Naive thymus-derived CD4-positive, alpha-beta T cell (primary cell): ENCODE data around the gene RAET1E. TPM values are rescaled to one million over a fixed set of nuclear protein-coding genes. Genes with fewer than 3 reads are reported as not detected.
"Not testable (repeated sequence)": the region's sequence is repeated elsewhere in the genome, so short reads cannot be mapped to it uniquely, and the experiment has no call there.

ENCODE experiments used
- ATAC-seq: fragments of 150-1000 bp; cut with Tn5 transposase; 2 replicates; pipeline ENCODE4 v1.10.0; 2021; ENCODE audit warnings: mild to moderate bottlenecking, moderate library complexity
- CTCF ChIA-PET: fragments of 350-600 bp; sonication (Branson Sonifier 250); formaldehyde crosslinking; loops from one replicate; lab custom pipeline; 2021; ENCODE audit warnings: antibody characterized with exemption; lab: Charles Lee
- POLR2A ChIA-PET: fragments of 350-600 bp; sonication (Branson Sonifier 250); formaldehyde crosslinking; loops from one replicate; lab custom pipeline; 2021; ENCODE audit warnings: antibody characterized with exemption, inconsistent platforms; lab: Charles Lee
- DNase-seq, 9 donors: peaks; one replicate each; pipeline versions ENCODE4 v3.0.0 to v3.0.0-alpha.2; 2020 to 2022; ENCODE audit warnings: mixed read lengths in 1 of 9
- H3K27ac ChIP-seq: one replicate; pipeline ENCODE4 v1.7.0; 2013; ENCODE audit warnings: mild to moderate bottlenecking, low read depth, low read length, moderate library complexity
- H3K27me3 ChIP-seq, 2 donors: one replicate each; pipeline ENCODE4 v1.7.0; 2013; ENCODE audit warnings: low read length in 2 of 2, mild to moderate bottlenecking in 2 of 2, moderate library complexity in 2 of 2; ENCODE audit not compliant: control insufficient read depth in 2 of 2, insufficient read depth in 2 of 2
- H3K36me3 ChIP-seq, 3 experiments: 1 replicate in 2 of 3; 2 replicates in 1 of 3; pipeline ENCODE4 v1.7.0; 2013; ENCODE audit warnings: low read length in 3 of 3, mild to moderate bottlenecking in 3 of 3, moderate library complexity in 1 of 3; ENCODE audit not compliant: insufficient read depth in 3 of 3, control insufficient read depth in 2 of 3
- H3K4me1 ChIP-seq, 2 donors: one replicate each; pipeline ENCODE4 v1.7.0; 2013; ENCODE audit warnings: low read length in 2 of 2, mild to moderate bottlenecking in 2 of 2, moderate library complexity in 1 of 2; ENCODE audit not compliant: control insufficient read depth in 2 of 2, insufficient read depth in 2 of 2
- H3K4me3 ChIP-seq: 2 replicates; pipeline ENCODE4 v1.7.0; 2013; ENCODE audit warnings: mild to moderate bottlenecking, low read length
- H3K9me3 ChIP-seq, 3 experiments: 1 replicate in 2 of 3; 2 replicates in 1 of 3; pipeline ENCODE4 v1.7.0; 2013; ENCODE audit warnings: low read length in 3 of 3; ENCODE audit not compliant: control insufficient read depth in 2 of 3
- H3K27ac Mint-ChIP-seq, 9 donors: one replicate each; pipeline ENCODE4 v1.8.0; 2020 to 2022; ENCODE audit warnings: mixed read lengths in 9 of 9, mild to moderate bottlenecking in 8 of 9, moderate library complexity in 5 of 9, inconsistent platforms in 2 of 9
- H3K27me3 Mint-ChIP-seq, 5 donors: one replicate each; pipeline ENCODE4 v1.8.0; 2021 to 2022; ENCODE audit warnings: mixed read lengths in 5 of 5, mild to moderate bottlenecking in 1 of 5
- H3K36me3 Mint-ChIP-seq, 5 donors: one replicate each; pipeline ENCODE4 v1.8.0; 2020 to 2022; ENCODE audit warnings: mixed read lengths in 5 of 5, mild to moderate bottlenecking in 3 of 5, inconsistent platforms in 1 of 5
- H3K4me1 Mint-ChIP-seq, 7 donors: one replicate each; pipeline ENCODE4 v1.8.0; 2020 to 2022; ENCODE audit warnings: mixed read lengths in 7 of 7, mild to moderate bottlenecking in 3 of 7, inconsistent platforms in 1 of 7
- H3K4me3 Mint-ChIP-seq, 10 donors: one replicate each; pipeline ENCODE4 v1.8.0; 2020 to 2022; ENCODE audit warnings: mild to moderate bottlenecking in 10 of 10, mixed read lengths in 10 of 10, moderate library complexity in 6 of 10, inconsistent platforms in 2 of 10
- H3K9me3 Mint-ChIP-seq, 11 donors: one replicate each; pipeline ENCODE4 v1.8.0; 2020 to 2022; ENCODE audit warnings: mixed read lengths in 11 of 11, mild to moderate bottlenecking in 4 of 11, inconsistent platforms in 1 of 11, moderate library complexity in 1 of 11
- intact Hi-C, 2 donors: fragments of 100-400 bp; cut with micrococcal nuclease; formaldehyde crosslinking; loops; one replicate each; pipeline ENCODE4 v1.15.1; 2023
- polyA plus RNA-seq, 2 donors: library from polyadenylated mRNA; unstranded; fragments of 300-500 nt; fragmentation: Illumina TruSeq; gene quantifications; one replicate each; pipeline ENCODE4 v1.2.3, GENCODE V29; 2021
- total RNA-seq, 6 experiments: library from RNA in 5 of 6; stranded (reverse) in 5 of 6; gene quantifications; 1 replicate in 5 of 6; 2 replicates in 1 of 6; pipeline ENCODE4 v1.2.3 and lab custom pipeline; 2021 to 2026

Gene RAET1E
- total and polyA plus RNA-seq, 7 experiments from 2014 or later: not detected

DNA sequence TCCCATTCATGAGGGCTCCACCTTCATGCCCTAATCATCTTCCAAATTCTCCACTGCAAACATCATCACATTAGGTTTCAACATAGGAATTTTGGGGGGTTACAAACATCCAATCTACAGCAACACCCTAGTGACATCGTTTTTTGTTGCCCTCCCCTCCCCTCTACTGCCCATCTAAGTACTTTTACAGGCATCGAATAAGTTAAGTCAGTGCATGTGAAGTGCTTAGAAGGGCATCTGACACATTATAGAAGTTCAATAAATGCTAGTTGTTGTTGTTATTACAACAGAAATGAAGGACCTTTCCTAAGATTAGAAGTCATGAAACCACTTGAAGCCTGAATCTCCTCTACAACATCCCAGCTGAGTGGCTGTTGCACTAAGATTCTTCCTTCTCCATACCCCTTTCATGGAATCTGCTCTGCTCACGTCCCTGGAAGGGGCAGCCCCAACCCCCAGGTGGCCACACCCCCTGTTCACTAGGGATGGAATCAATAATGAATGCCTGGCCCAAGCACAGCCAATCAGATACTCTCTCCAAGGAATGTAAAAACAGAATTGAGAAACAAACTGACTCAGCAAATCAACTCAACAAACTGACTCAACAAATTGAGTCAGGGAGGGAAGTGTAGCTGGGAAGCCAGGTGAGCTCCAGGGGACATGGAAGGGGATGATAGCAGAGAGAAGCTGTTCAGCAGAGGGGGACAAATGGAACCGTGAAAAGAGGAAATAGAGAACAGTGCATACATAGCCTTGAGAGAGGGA lies 29.9 kb downstream of the RAET1E start:
- Histone ChIP-seq H3K4me1 (peaks cover 1 to 6% of the 10 kb centered on the region in 2 donors), H3K36me3 (no peaks in the 10 kb centered on the region), H3K27ac (no peak overlapping the region), H3K9me3 (no peaks in the 10 kb centered on the region), H3K4me3 (no peak overlapping the region), H3K27me3 (no peaks in the 10 kb centered on the region)
- peaks cover 0 to 4% (median 0%) of the 10 kb centered on the region in 11 donors for H3K9me3 Mint-ChIP-seq
- CTCF ChIA-PET: interaction anchor here (2.5 kb wide), 1 partner anchor 36 kb away, joined by 8 read pairs; no protein-coding TSS in a partner anchor
- H3K36me3 Mint-ChIP-seq: no peaks in the 10 kb centered on the region
- POLR2A ChIA-PET: no interaction called here
- H3K27ac Mint-ChIP-seq: no peak overlapping the region
- H3K27me3 Mint-ChIP-seq: peaks cover 0 to 42% (median 15%) of the 10 kb centered on the region in 5 donors
- intact Hi-C loops: loop anchor here in 1 of 2 donors (10.0 kb wide), 2 partner anchors 223 to 843 kb away; partner anchors contain the start of gene KATNA1
- peaks cover 0 to 9% (median 2%) of the 10 kb centered on the region in 7 donors for H3K4me1 Mint-ChIP-seq
- no peak overlapping the region for H3K4me3 Mint-ChIP-seq
- ATAC-seq (no peak), DNase-seq (no peak)

DNA sequence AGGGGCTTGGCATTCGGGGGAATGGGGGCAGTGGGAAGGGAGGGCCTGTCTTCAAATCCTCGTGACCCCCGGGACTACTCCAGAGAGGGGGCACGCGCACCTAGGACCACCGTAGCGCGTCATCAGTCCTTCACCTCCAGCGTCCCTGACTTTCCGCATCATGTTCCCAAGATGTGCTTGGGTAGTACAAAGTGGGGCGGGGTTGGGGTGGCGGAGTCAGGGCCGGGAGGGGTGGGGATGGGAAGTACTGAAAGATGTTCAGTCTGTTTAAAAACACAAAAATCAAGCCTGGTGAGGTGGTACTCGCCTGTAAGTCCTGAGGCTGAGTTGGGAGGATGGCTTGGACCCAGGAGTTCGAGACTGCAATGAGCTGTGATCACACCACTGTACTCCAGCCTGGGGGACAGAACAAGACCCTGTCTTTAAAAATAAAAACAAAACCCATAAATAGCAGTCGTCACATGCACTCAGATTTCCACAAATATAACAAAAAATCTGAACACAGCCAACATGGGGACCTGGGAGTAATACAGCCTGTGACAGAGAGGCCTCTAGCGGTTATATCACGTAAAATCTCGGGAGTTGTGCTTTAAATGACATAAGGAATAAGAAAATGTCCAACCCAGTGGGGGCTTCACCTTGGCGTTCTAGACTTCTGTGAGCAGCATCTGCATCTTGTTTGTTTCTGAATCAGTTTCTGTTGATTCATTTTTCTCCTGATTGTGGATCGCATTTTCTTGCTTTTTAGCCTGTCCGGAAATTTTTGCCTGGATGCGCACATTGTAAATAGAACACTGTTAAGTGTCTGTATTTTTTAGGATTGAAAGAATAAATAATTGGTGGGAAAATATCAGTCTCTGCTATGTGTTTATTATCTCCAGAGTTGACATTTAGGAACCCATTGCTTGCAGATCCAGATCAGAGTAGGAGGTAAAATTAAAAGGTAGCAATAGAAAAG lies 33.1 kb downstream of the RAET1E start:
- ATAC-seq: peak; percentile 44
- peak in 7 of 9 donors; percentile 32 to 59 (median 52) for DNase-seq
- Mint-ChIP-seq H3K36me3 (no peaks in the 10 kb centered on the region), H3K4me1 (peaks cover 0 to 21% (median 10%) of the 10 kb centered on the region in 7 donors), H3K27me3 (peaks cover 4 to 47% (median 12%) of the 10 kb centered on the region in 5 donors), H3K4me3 (peak overlapping the region; percentile 61 to 83 (median 78)), H3K9me3 (peaks cover 0 to 1% (median 0%) of the 10 kb centered on the region in 11 donors), H3K27ac (peak overlapping the region in 6 of 9 donors; percentile 24 to 82 (median 48))
- intact Hi-C loops: loop anchor here (1.0 to 10.0 kb wide), 19 partner anchors 25 to 1588 kb away; partner anchors contain the start of genes KATNA1 (in 2 of the 2), LATS1 (in 2 of the 2), NUP43 (in 2 of the 2) and GINM1 (in 1 of the 2)
- H3K4me3 ChIP-seq: peak overlapping the region; percentile 60
- no peaks in the 10 kb centered on the region for H3K27me3 ChIP-seq
- H3K36me3 ChIP-seq: no peaks in the 10 kb centered on the region
- no peaks in the 10 kb centered on the region for H3K9me3 ChIP-seq
- CTCF ChIA-PET: interaction anchor here (0.7 to 2.5 kb wide), 6 partner anchors 20 to 131 kb away, joined by 3 to 11 read pairs (median 6); no protein-coding TSS in a partner anchor
- peaks cover 6 to 10% of the 10 kb centered on the region in 2 donors for H3K4me1 ChIP-seq
- H3K27ac ChIP-seq: peak overlapping the region; percentile 62
- POLR2A ChIA-PET: interaction anchor here (1.0 to 1.5 kb wide), 2 partner anchors 148 to 802 kb away, joined by 3 read pairs; no protein-coding TSS in a partner anchor

DNA sequence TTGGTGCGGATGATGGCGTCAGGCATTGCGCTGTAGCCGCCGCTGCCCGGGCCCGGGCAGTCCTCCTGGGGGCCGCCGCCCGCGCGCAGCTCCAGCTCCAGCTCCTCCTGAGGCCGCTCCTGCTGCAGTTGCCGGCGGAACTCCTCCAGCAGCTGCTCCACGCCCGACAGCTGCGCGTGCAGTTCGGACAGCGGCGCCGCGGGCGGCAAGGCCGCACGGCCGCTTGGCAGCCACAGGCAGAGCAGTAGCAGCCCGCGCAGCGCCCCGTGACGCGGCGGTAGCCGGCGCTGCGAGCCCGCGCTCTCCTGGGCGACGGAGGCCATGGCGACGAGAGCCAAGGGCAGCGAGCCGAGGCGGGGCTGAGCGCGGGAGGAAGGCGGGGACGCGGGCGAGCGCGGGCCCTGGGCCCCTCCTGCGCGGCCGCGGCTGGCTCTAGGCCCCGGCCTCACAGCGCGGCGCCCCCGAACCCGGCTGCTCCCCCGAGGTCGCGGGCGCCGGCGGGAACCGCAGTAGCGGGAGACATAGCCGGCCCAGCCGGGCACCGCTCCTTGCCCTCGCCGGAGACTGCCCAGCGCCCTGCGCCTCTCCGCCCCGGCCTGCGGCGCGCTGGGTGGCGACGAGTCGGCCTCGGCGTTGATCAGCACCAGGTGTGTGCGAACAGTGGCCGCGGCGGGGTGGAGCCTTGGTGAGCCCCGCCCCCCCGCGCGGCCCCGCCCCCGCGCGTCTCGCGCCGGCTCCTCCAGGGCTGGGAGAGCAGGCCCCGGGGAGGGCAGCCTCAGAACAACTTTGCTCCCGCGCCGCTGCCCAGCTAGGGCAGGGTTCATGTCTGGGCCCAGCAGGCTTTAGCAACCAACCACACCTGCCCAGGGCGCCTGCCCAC lies 34.0 kb downstream of the RAET1E start, which contains the start of gene LRP11:
LRP11 (minus strand) TSS at position 662 of the 880 bp plus-strand sequence; CDS start at position 323, 339 bp downstream.
- Mint-ChIP-seq H3K4me1 (peaks cover 0 to 21% (median 10%) of the 10 kb centered on the region in 7 donors), H3K27ac (peak within 1 kb of the TSS in 6 of 9 donors; percentile 24 to 82 (median 48)), H3K9me3 (peaks cover 0 to 1% (median 0%) of the 10 kb centered on the region in 11 donors), H3K36me3 (no peaks in the 10 kb centered on the region), H3K27me3 (peaks cover 0 to 41% (median 8%) of the 10 kb centered on the region in 5 donors), H3K4me3 (peak within 1 kb of the TSS; percentile 80 to 88 (median 82))
- ChIA-PET POLR2A (interaction anchor here (1.5 kb wide), 1 partner anchor 147 kb away, joined by 3 read pairs; no protein-coding TSS in a partner anchor), CTCF (interaction anchor here (0.7 to 1.1 kb wide), 3 partner anchors 19 to 130 kb away, joined by 3 to 5 read pairs (median 5); no protein-coding TSS in a partner anchor)
- H3K9me3 ChIP-seq: no peaks in the 10 kb centered on the region
- peak within 1 kb of the TSS; percentile 63 for H3K4me3 ChIP-seq
- H3K36me3 ChIP-seq: no peaks in the 10 kb centered on the region
- intact Hi-C loops: loop anchor here (1.0 to 10.0 kb wide), 12 partner anchors 78 to 1589 kb away; partner anchors contain the start of genes KATNA1 (in 2 of the 2), LATS1 (in 2 of the 2), NUP43 (in 2 of the 2) and GINM1 (in 1 of the 2)
- ATAC-seq: peak; percentile 93
- H3K4me1 ChIP-seq: peaks cover 6 to 10% of the 10 kb centered on the region in 2 donors
- H3K27ac ChIP-seq: peak within 1 kb of the TSS; percentile 62
- H3K27me3 ChIP-seq: no peaks in the 10 kb centered on the region
- DNase-seq: peak; percentile 73 to 90 (median 83)

DNA sequence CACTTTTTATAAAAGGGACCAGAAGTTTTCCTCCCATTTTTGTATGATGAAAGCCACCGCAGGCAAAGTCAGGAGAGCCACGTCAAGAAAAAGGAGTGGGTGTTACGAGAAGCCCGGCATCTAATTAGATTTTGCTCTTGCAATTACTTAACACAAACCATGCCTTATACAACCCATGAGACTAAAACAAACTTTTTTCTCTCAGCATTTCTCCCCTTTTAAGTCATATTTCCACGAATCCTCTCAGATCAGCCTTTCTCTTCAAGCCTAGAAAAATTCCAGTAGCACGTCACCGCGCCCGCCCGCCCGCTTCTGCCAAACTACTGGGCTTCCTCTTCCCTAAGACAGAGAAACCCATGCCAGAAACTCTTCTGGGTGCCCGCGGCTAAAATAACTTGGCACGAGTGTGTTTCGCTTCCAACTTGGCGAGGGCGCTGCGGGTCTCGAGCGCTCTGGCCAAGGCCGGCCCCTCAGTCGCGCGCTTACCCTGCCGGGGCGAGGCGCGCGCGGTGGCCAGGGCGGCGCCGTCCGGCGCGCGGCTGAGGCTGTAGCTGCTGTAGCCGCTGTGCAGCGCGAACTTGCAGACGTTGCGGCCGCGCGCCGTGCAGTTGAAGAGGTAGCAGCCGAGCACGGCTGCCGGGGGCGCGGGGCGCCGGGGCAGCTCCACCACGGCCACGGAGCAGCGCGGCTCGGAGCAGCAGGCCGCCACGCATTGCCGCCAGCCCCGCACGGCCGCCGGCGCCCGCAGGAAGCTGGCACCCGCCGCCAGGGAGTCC lies 34.8 kb downstream of the RAET1E start:
- H3K4me3 ChIP-seq: peak overlapping the region; percentile 63
- CTCF ChIA-PET: interaction anchor here (0.7 kb wide), 1 partner anchor 585 kb away, joined by 4 read pairs; no protein-coding TSS in a partner anchor
- Mint-ChIP-seq H3K27ac (peak overlapping the region in 2 of 9 donors; percentile 30 to 48), H3K36me3 (no peaks in the 10 kb centered on the region), H3K4me3 (peak overlapping the region; percentile 78 to 88 (median 82)), H3K4me1 (peaks cover 0 to 21% (median 10%) of the 10 kb centered on the region in 7 donors), H3K9me3 (peaks cover 0 to 1% (median 0%) of the 10 kb centered on the region in 11 donors), H3K27me3 (peaks cover 0 to 44% (median 8%) of the 10 kb centered on the region in 5 donors)
- ATAC-seq (peak; percentile 16), DNase-seq (peak in 8 of 9 donors; percentile 8 to 38 (median 14))
- H3K27me3 ChIP-seq: no peaks in the 10 kb centered on the region
- intact Hi-C loops: loop anchor here (5.0 to 10.0 kb wide), 5 partner anchors 79 to 838 kb away; partner anchors contain the start of genes KATNA1 (in 2 of the 2) and ULBP2 (in 1 of the 2)
- POLR2A ChIA-PET: interaction anchor here (1.5 kb wide), 1 partner anchor 146 kb away, joined by 3 read pairs; no protein-coding TSS in a partner anchor
- no peaks in the 10 kb centered on the region for H3K9me3 ChIP-seq
- no peaks in the 10 kb centered on the region for H3K36me3 ChIP-seq
- peaks cover 6 to 10% of the 10 kb centered on the region in 2 donors for H3K4me1 ChIP-seq
- H3K27ac ChIP-seq: peak overlapping the region; percentile 53

DNA sequence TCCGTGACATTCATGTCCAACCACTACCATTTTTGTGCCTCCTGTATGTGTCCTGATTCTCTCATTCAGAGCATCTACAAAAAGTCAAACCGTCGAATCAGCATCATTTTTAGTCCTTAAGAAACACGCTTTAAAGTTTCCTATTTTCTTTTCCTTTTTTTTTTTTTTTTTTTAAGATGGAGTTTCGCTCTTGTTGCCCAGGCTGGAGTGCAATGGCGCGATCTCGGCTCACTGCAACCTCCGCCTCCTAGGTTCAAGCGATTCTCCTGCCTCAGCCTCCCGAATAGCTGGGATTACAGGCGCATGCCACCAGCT lies 35.5 kb downstream of the RAET1E start:
- H3K9me3 Mint-ChIP-seq, DNase-seq, ATAC-seq, H3K36me3 ChIP-seq, H3K36me3 Mint-ChIP-seq, H3K27me3 ChIP-seq, POLR2A ChIA-PET, H3K27ac ChIP-seq, H3K27ac Mint-ChIP-seq, H3K4me3 ChIP-seq, H3K9me3 ChIP-seq: not testable (repeated sequence)
- CTCF ChIA-PET: interaction anchor here (0.7 kb wide), 1 partner anchor 584 kb away, joined by 4 read pairs; no protein-coding TSS in a partner anchor
- peaks cover 6 to 10% of the 10 kb centered on the region in 2 donors for H3K4me1 ChIP-seq
- intact Hi-C loops: loop anchor here (5.0 to 10.0 kb wide), 5 partner anchors 80 to 838 kb away; partner anchors contain the start of genes KATNA1 (in 2 of the 2) and ULBP2 (in 1 of the 2)
- Mint-ChIP-seq H3K4me1 (peaks cover 0 to 21% (median 10%) of the 10 kb centered on the region in 7 donors), H3K4me3 (peak overlapping the region in 6 of 10 donors; percentile 13 to 83 (median 40)), H3K27me3 (peaks cover 0 to 44% (median 8%) of the 10 kb centered on the region in 5 donors)
